HepG2 (cell line): Measurements from ENCODE around the gene KNL1. TPM values are rescaled to one million over a fixed set of nuclear protein-coding genes. Genes with fewer than 3 reads are reported as not detected.
"Not testable (repeated sequence)": the region's sequence is repeated elsewhere in the genome, so short reads cannot be mapped to it uniquely, and the experiment has no call there.

ENCODE experiments used
- ATAC-seq: fragments of 200-7000 bp; cut with Tn5 transposase; 3 replicates; pipeline ENCODE4 v1.9.1; 2020; ENCODE audit warnings: mild to moderate bottlenecking, moderate library complexity
- BruUV-seq: library from RNA; stranded (reverse); fragments of 400-500 nt; replicated peaks from 2 replicates; lab custom pipeline; 2021; lab: Mats Ljungman, UMichigan
- CTCF ChIA-PET: fragments of 300-600 bp; formaldehyde crosslinking; extraction: SDS; loops from one replicate; lab custom pipeline; 2021; ENCODE audit warnings: low total read pairs, inconsistent platforms, low intra/inter-chr PET ratio; lab: Yijun Ruan, JAX
- POLR2A ChIA-PET: fragments of 350-600 bp; sonication (Branson Sonifier 250); formaldehyde crosslinking; loops from one replicate; lab custom pipeline; 2020; ENCODE audit warnings: antibody characterized with exemption, inconsistent platforms; lab: Yijun Ruan, JAX
- DNase-seq: peaks from one replicate; pipeline ENCODE4 v3.0.0-alpha.2; 2015; ENCODE audit warnings: low spot score
- FAIRE-seq: peaks from 3 replicates; lab custom pipeline; 2011; peaks lifted over from hg19 to GRCh38; lab: Jason Lieb, UNC
- H2AFZ ChIP-seq: one replicate; pipeline ENCODE4 v1.6.1; 2011; ENCODE audit warnings: low read length, inconsistent platforms
- H3K27ac ChIP-seq: fragments of 300-600 bp; 3 replicates; pipeline ENCODE4 v1.8.0; 2011; ENCODE audit warnings: mixed run types, mild to moderate bottlenecking, mixed read lengths, low read length, inconsistent platforms; ENCODE audit not compliant: insufficient read depth; ENCODE audit errors: extremely low read length
- H3K27me3 ChIP-seq, 2 experiments: fragments of 200-600 bp in 1 of 2; 2 replicates in 1 of 2; 3 replicates in 1 of 2; pipeline versions ENCODE4 v1.6.0 to v1.8.0; 2011; ENCODE audit warnings: low read length in 2 of 2, mild to moderate bottlenecking in 2 of 2, moderate library complexity in 2 of 2, inconsistent platforms in 1 of 2; ENCODE audit not compliant: insufficient read depth in 2 of 2, control insufficient read depth in 1 of 2
- H3K36me3 ChIP-seq, 2 experiments: fragments of 200-600 bp in 1 of 2; replicated peaks in 1 of 2; 2 replicates in 1 of 2; 3 replicates in 1 of 2; pipeline versions ENCODE4 v1.5.1 to v1.8.0; 2011; ENCODE audit warnings: low read length in 2 of 2, inconsistent platforms in 1 of 2; ENCODE audit not compliant: insufficient read depth in 2 of 2, control insufficient read depth in 1 of 2
- H3K4me1 ChIP-seq: 2 replicates; pipeline ENCODE4 v1.5.1; 2012; ENCODE audit warnings: low read length, inconsistent platforms; ENCODE audit not compliant: insufficient read depth
- H3K4me2 ChIP-seq: 2 replicates; pipeline ENCODE4 v1.6.0; 2011; ENCODE audit warnings: low read depth, low read length, inconsistent platforms
- H3K4me3 ChIP-seq, 3 experiments: fragments of 200-600 bp in 1 of 3; sonication (generic), shearing (Covaris generic) in 1 of 3; replicated peaks in 1 of 3; 2 replicates each; pipeline ENCODE4 v1.5.1; 2011 to 2016; ENCODE audit warnings: low read length in 3 of 3, inconsistent platforms in 2 of 3, low read depth in 2 of 3, mild to moderate bottlenecking in 2 of 3, control low read depth in 1 of 3, mixed read lengths in 1 of 3; ENCODE audit not compliant: insufficient read depth in 1 of 3
- H3K79me2 ChIP-seq: one replicate; pipeline ENCODE4 v1.6.1; 2011; ENCODE audit warnings: low read length, inconsistent platforms; ENCODE audit not compliant: insufficient read depth
- H3K9ac ChIP-seq: 2 replicates; pipeline ENCODE4 v1.6.0; 2011; ENCODE audit warnings: mild to moderate bottlenecking, low read depth, low read length, inconsistent platforms; ENCODE audit not compliant: insufficient read depth
- H3K9me3 ChIP-seq: 2 replicates; pipeline ENCODE4 v1.5.1; 2012; ENCODE audit warnings: mild to moderate bottlenecking, low read length
- H4K20me1 ChIP-seq: 2 replicates; pipeline ENCODE4 v1.6.0; 2011; ENCODE audit warnings: inconsistent platforms, mild to moderate bottlenecking, low read length, moderate library complexity; ENCODE audit not compliant: insufficient read depth
- NFYB ChIP-seq: sonication (generic); formaldehyde crosslinking; IDR thresholded peaks from 2 replicates; pipeline ENCODE4 v1.4.0; 2020; ENCODE audit warnings: missing genetic modification reagents
- NFYC ChIP-seq: IDR thresholded peaks from 2 replicates; pipeline ENCODE4 v1.6.1; 2016; ENCODE audit warnings: missing genetic modification reagents, missing compliant biosample characterization
- POLR2A ChIP-seq, 2 experiments: IDR thresholded peaks; 2 replicates each; pipeline ENCODE4 v1.6.1; 2011; ENCODE audit warnings: low read depth in 2 of 2, low read length in 2 of 2, mild to moderate bottlenecking in 1 of 2, moderate library complexity in 1 of 2; ENCODE audit not compliant: insufficient read depth in 1 of 2
- WGBS: methylation state at CpG from one replicate; pipeline ENCODE4 v1.1.6; 2017; ENCODE audit warnings: low lambda C conversion rate; 5-methylcytosine and 5-hydroxymethylcytosine counted together
- in situ Hi-C: cut with HindIII; loops from 2 replicates; pipeline ENCODE4 v1.10.0; 2017; ENCODE audit warnings: low pct_unique_long_range_greater_than_20kb; ENCODE audit not compliant: extremely low pct_ligation_motif_present
- intact Hi-C: fragments of 100-400 bp; cut with micrococcal nuclease; formaldehyde crosslinking; loops from one replicate; pipeline ENCODE4 v1.10.0; 2022; ENCODE audit not compliant: unreplicated experiment
- polyA plus RNA-seq, 8 experiments: library from polyadenylated mRNA; depleted of rRNA in 3 of 8; stranded (reverse) in 7 of 8; unstranded in 1 of 8; fragments of >200 nt; fragmentation: Illumina TruSeq in 4 of 8; extraction: Trizol in 4 of 8; gene quantifications; 2 replicates each; pipeline versions ENCODE4 v1.2.1 to v1.2.3, GENCODE V29; 2011 to 2016; ENCODE audit warnings: low read depth in 4 of 8, missing spikeins in 1 of 8, mixed read lengths in 1 of 8; ENCODE audit not compliant: insufficient read depth in 1 of 8
- total RNA-seq, 5 experiments: library from RNA; depleted of rRNA; stranded (reverse); fragments of >200 nt; fragmentation: Illumina TruSeq; extraction: Trizol; gene quantifications; 2 replicates each; pipeline ENCODE4 v1.2.3, GENCODE V29; 2016; ENCODE audit warnings: low read depth in 1 of 5

KNL1 gene
- total and polyA plus RNA-seq, 2 of the 13 experiments (the other 11 are each of a cell fraction or from before 2014, with no cell fraction given): 8.0 to 21.4 TPM

GRCh38 chr15:40676290-40676689 is 82.2 kb downstream of the KNL1 start:
- BruUV-seq, H3K79me2 ChIP-seq, H3K9me3 ChIP-seq, H4K20me1 ChIP-seq, H3K4me2 ChIP-seq, H2AFZ ChIP-seq, H3K27ac ChIP-seq, H3K27me3 ChIP-seq, H3K36me3 ChIP-seq, ATAC-seq: not testable (repeated sequence)
- peaks cover 32% of the 10 kb centered on the region for H3K4me1 ChIP-seq
- POLR2A ChIA-PET: interaction anchor here (1.4 kb wide), 1 partner anchor 18 kb away, joined by 4 read pairs; no protein-coding TSS in a partner anchor
- WGBS: 79% methylated on average over 6 of the region's 6 CpGs
- TF ChIP-seq NFYB (CRISPR knock-in tag) (peak; percentile 77), POLR2A (IDR thresholded peaks at IDR 0.05; ENCODE audit: insufficient read depth in 1 of 2, low read depth in 2 of 2, low read length in 2 of 2) (peak in 1 of 2 experiments; percentile 45; a peak in 1 of 4 replicates), NFYC (CRISPR knock-in tag) (peak; percentile 72)
- TF ChIP-seq, all 625 proteins: peak for 3; not testable (repeated sequence) for 622
- CTCF ChIA-PET, FAIRE-seq, H3K4me3 ChIP-seq, DNase-seq, in situ Hi-C loops, H3K9ac ChIP-seq: not testable (repeated sequence)
- intact Hi-C loops: loop anchor here (5.0 kb wide), 1 partner anchor 66 kb away; no protein-coding TSS in a partner anchor

- ATAC-seq, H3K36me3 ChIP-seq, H2AFZ ChIP-seq, H3K4me3 ChIP-seq, H3K27ac ChIP-seq, H3K9ac ChIP-seq, DNase-seq, H3K79me2 ChIP-seq, in situ Hi-C loops, H3K9me3 ChIP-seq, CTCF ChIA-PET, FAIRE-seq, H4K20me1 ChIP-seq, H3K4me2 ChIP-seq, BruUV-seq, POLR2A ChIA-PET, H3K27me3 ChIP-seq: not testable (repeated sequence)
- intact Hi-C loops: loop anchor here (5.0 kb wide), 1 partner anchor 65 kb away; no protein-coding TSS in a partner anchor
- whole genome bisulfite sequencing: 98% methylated on average over 11 of the region's 38 CpGs
- peaks cover 32% of the 10 kb centered on the region for H3K4me1 ChIP-seq
These were observed 82.9 kb downstream of the KNL1 start for GRCh38 chr15:40676906-40677305.
